ENCODE results near the gene AP2B1.
"Not testable (repeated sequence)": the region's sequence is repeated elsewhere in the genome, so short reads cannot be mapped to it uniquely, and the experiment has no call there.

Gene AP2B1

GRCh38 chr17:35587074-35587961 lies at the start of gene AP2B1:
Gene AP2B1 (plus strand): TSS chr17:35587322. CDS start chr17:35594031, 6,709 bp downstream.
- DNase-seq (ENCODE audit: low read depth), result peak; percentile 79

- no peak for DNase-seq (ENCODE audit: low read depth)
These were observed 49.5 kb upstream of the AP2B1 start, which contains the start of gene SLFN12L for GRCh38 chr17:35537601-35538141. Gene SLFN12L (minus strand): TSS chr17:35537678. CDS start chr17:35522364, 15,314 bp downstream.

GRCh38 chr17:35539659-35540026 lies 47.5 kb upstream of the AP2B1 start:
- DNase-seq (ENCODE audit: low read depth), result no peak

- DNase-seq (ENCODE audit: low read depth), result no peak
These were observed 46.3 kb upstream of the AP2B1 start for GRCh38 chr17:35540589-35541404.

- no peak for DNase-seq (ENCODE audit: low read depth)
These were observed 45.7 kb upstream of the AP2B1 start for GRCh38 chr17:35541434-35541833.

GRCh38 chr17:35542990-35543389 lies 44.1 kb upstream of the AP2B1 start:
- no peak for DNase-seq (ENCODE audit: low read depth)

GRCh38 chr17:35543856-35544255 lies 43.3 kb upstream of the AP2B1 start:
- DNase-seq (ENCODE audit: low read depth), result no peak

GRCh38 chr17:35545150-35545549 lies 42.0 kb upstream of the AP2B1 start:
- DNase-seq (ENCODE audit: low read depth), result no peak

GRCh38 chr17:35546487-35546886 lies 40.6 kb upstream of the AP2B1 start:
- DNase-seq (ENCODE audit: low read depth), result no peak

- DNase-seq (ENCODE audit: low read depth), result no peak
These were observed 38.8 kb upstream of the AP2B1 start for GRCh38 chr17:35548208-35548810.

GRCh38 chr17:35548978-35549377 lies 38.1 kb upstream of the AP2B1 start:
- no peak for DNase-seq (ENCODE audit: low read depth)

GRCh38 chr17:35553310-35553709 lies 33.8 kb upstream of the AP2B1 start:
- no peak for DNase-seq (ENCODE audit: low read depth)

GRCh38 chr17:35554668-35555067 lies 32.5 kb upstream of the AP2B1 start:
- DNase-seq (ENCODE audit: low read depth), result no peak

GRCh38 chr17:35555691-35556090 lies 31.4 kb upstream of the AP2B1 start:
- no peak for DNase-seq (ENCODE audit: low read depth)

- no peak for DNase-seq (ENCODE audit: low read depth)
These were observed 29.8 kb upstream of the AP2B1 start for GRCh38 chr17:35557353-35557752.

GRCh38 chr17:35559495-35560210 lies 27.5 kb upstream of the AP2B1 start:
- DNase-seq (ENCODE audit: low read depth), result no peak

- no peak for DNase-seq (ENCODE audit: low read depth)
These were observed 26.4 kb upstream of the AP2B1 start, which contains the start of gene SLFN14 for GRCh38 chr17:35560703-35561102. Gene SLFN14 (minus strand): TSS chr17:35560819. CDS start chr17:35558062, 2,757 bp downstream.

- not testable (repeated sequence) for DNase-seq (ENCODE audit: low read depth)
These were observed 23.9 kb upstream of the AP2B1 start for GRCh38 chr17:35563181-35563580.

GRCh38 chr17:35566968-35567367 lies 20.2 kb upstream of the AP2B1 start:
- DNase-seq (ENCODE audit: low read depth), result no peak

- no peak for DNase-seq (ENCODE audit: low read depth)
These were observed 18.6 kb upstream of the AP2B1 start for GRCh38 chr17:35568561-35568960.

GRCh38 chr17:35569405-35569804 lies 17.7 kb upstream of the AP2B1 start:
- no peak for DNase-seq (ENCODE audit: low read depth)
